Endothelial cell of umbilical vein (primary cell): Measurements from ENCODE around the gene SEMA4D. TPM values are rescaled to one million over a fixed set of nuclear protein-coding genes. Genes with fewer than 3 reads are reported as not detected.

Experiments used
- BruUV-seq: library from RNA; stranded (reverse); fragments of 400-500 nt; replicated peaks from 2 replicates; lab custom pipeline; 2021; lab: Mats Ljungman, UMichigan
- CTCF ChIA-PET: fragments of 300-600, 350-600 bp; sonication (Branson Sonifier 250); formaldehyde crosslinking; loops from one replicate; lab custom pipeline; 2021; ENCODE audit warnings: antibody characterized with exemption, inconsistent platforms; lab: Charles Lee
- POLR2A ChIA-PET: fragments of 300-600, 350-600 bp; sonication (Branson Sonifier 250); formaldehyde crosslinking; loops from one replicate; lab custom pipeline; 2021; ENCODE audit warnings: antibody characterized with exemption, inconsistent platforms; lab: Charles Lee
- DNase-seq: peaks from one replicate; pipeline ENCODE4 v3.0.0-alpha.2; 2011; ENCODE audit warnings: low read depth, low spot score
- FAIRE-seq: peaks from 2 replicates; lab custom pipeline; 2011; peaks lifted over from hg19 to GRCh38; lab: Jason Lieb, UNC
- H2AFZ ChIP-seq: 2 replicates; pipeline ENCODE4 v1.6.0; 2012; ENCODE audit warnings: low read depth, low read length, control low read depth, inconsistent platforms
- H3K27ac ChIP-seq: 2 replicates; pipeline ENCODE4 v1.5.1; 2011; ENCODE audit warnings: low read depth, mild to moderate bottlenecking, control low read depth, low read length, moderate library complexity; ENCODE audit not compliant: insufficient read depth
- H3K27me3 ChIP-seq, 2 experiments: 2 replicates each; pipeline versions ENCODE4 v1.6.0 to v1.6.1; 2011; ENCODE audit warnings: low read length in 2 of 2, mixed read lengths in 1 of 2; ENCODE audit not compliant: control insufficient read depth in 2 of 2, insufficient read depth in 2 of 2
- H3K36me3 ChIP-seq, 2 experiments: 2 replicates in 1 of 2; 3 replicates in 1 of 2; pipeline ENCODE4 v1.5.1; 2011; ENCODE audit warnings: low read length in 2 of 2, mild to moderate bottlenecking in 1 of 2, moderate library complexity in 1 of 2; ENCODE audit not compliant: control insufficient read depth in 2 of 2, insufficient read depth in 2 of 2; ENCODE audit errors: extremely low read depth in 1 of 2
- H3K4me1 ChIP-seq: 3 replicates; pipeline ENCODE4 v1.5.1; 2011; ENCODE audit warnings: mild to moderate bottlenecking, low read length; ENCODE audit not compliant: control insufficient read depth, insufficient read depth; ENCODE audit errors: extremely low read depth
- H3K4me2 ChIP-seq: 2 replicates; pipeline ENCODE4 v1.6.1; 2011; ENCODE audit warnings: low read length, control low read depth, mixed read lengths; ENCODE audit not compliant: insufficient read depth
- H3K4me3 ChIP-seq, 3 experiments: fragments of 200-600 bp in 1 of 3; sonication (generic), shearing (Covaris generic) in 1 of 3; replicated peaks in 1 of 3; 2 replicates each; pipeline ENCODE4 v1.5.1; 2011 to 2016; ENCODE audit warnings: control low read depth in 3 of 3, low read length in 3 of 3, mild to moderate bottlenecking in 2 of 3, inconsistent platforms in 1 of 3, low read depth in 1 of 3, moderate library complexity in 1 of 3; ENCODE audit not compliant: insufficient read depth in 1 of 3
- H3K79me2 ChIP-seq: 2 replicates; pipeline ENCODE4 v1.6.0; 2012; ENCODE audit warnings: low read length, inconsistent platforms; ENCODE audit not compliant: control insufficient read depth, insufficient read depth
- H3K9ac ChIP-seq: replicated peaks from 2 replicates; pipeline ENCODE3; 2011; ENCODE audit warnings: low read length, control low read depth; ENCODE audit not compliant: insufficient read depth; ENCODE audit errors: extremely low read depth
- H3K9me1 ChIP-seq: replicated peaks from 3 replicates; pipeline ENCODE4 v1.6.0; 2011; ENCODE audit warnings: mild to moderate bottlenecking, low read length; ENCODE audit not compliant: control insufficient read depth, insufficient read depth; ENCODE audit errors: extremely low read depth
- H3K9me3 ChIP-seq: replicated peaks from 2 replicates; pipeline ENCODE4 v1.5.1; 2012; ENCODE audit warnings: low read length, inconsistent platforms; ENCODE audit not compliant: control insufficient read depth, insufficient read depth
- H4K20me1 ChIP-seq: replicated peaks from 2 replicates; pipeline ENCODE3; 2011; ENCODE audit warnings: mild to moderate bottlenecking, low read length; ENCODE audit not compliant: control insufficient read depth, insufficient read depth; ENCODE audit errors: extremely low read depth
- EZH2 ChIP-seq: IDR thresholded peaks from 2 replicates; pipeline ENCODE4 v1.6.1; 2012; ENCODE audit warnings: borderline replicate concordance, low read depth, mild to moderate bottlenecking, moderate library complexity, low read length, inconsistent platforms; ENCODE audit not compliant: severe bottlenecking
- FOS ChIP-seq: IDR thresholded peaks from 2 replicates; pipeline ENCODE4 v1.6.1; 2011; ENCODE audit warnings: mild to moderate bottlenecking, low read length, moderate library complexity, borderline replicate concordance; ENCODE audit not compliant: insufficient read depth
- MAX ChIP-seq: IDR thresholded peaks from 2 replicates; pipeline ENCODE4 v1.6.1; 2011; ENCODE audit not compliant: insufficient read depth, insufficient read length
- MYC ChIP-seq: IDR thresholded peaks from one replicate; pipeline ENCODE4 v1.6.1; 2011; ENCODE audit warnings: mild to moderate bottlenecking, low read depth, low read length
- POLR2AphosphoS5 ChIP-seq: IDR thresholded peaks from 2 replicates; pipeline ENCODE4 v1.6.1; 2012; ENCODE audit warnings: low read depth, mild to moderate bottlenecking, control low read depth, low read length, moderate library complexity; ENCODE audit not compliant: insufficient read depth
- dilution Hi-C: fragments of 300-500 bp; cut with MboI; formaldehyde crosslinking; loops from one replicate; pipeline ENCODE4 v1.15.0; 2019; ENCODE audit warnings: low sequenced_read_pairs; ENCODE audit not compliant: extremely low pct_ligation_motif_present
- intact Hi-C: fragments of 100-400 bp; cut with micrococcal nuclease; formaldehyde crosslinking; loops from one replicate; pipeline ENCODE4 v1.10.0; 2022
- polyA plus RNA-seq, 4 experiments: library from polyadenylated mRNA; depleted of rRNA in 3 of 4; stranded (reverse) in 3 of 4; unstranded in 1 of 4; fragments of >200 nt; gene quantifications; 2 replicates each; pipeline versions ENCODE4 v1.2.1 to v1.2.3, GENCODE V29; 2011 to 2012; ENCODE audit warnings: missing spikeins in 1 of 4
- total RNA-seq: library from RNA; stranded (reverse); gene quantifications from 2 replicates; pipeline ENCODE4 v1.2.3, GENCODE V29; 2021
- TF ChIP-seq, protein P1 (sequence below), 2 donors: IDR thresholded peaks; 1 replicate in 1 of 2; 2 replicates in 1 of 2; pipeline ENCODE4 v1.5.1; 2011; ENCODE audit warnings: low read length in 2 of 2, mild to moderate bottlenecking in 2 of 2, moderate library complexity in 2 of 2, control low read depth in 1 of 2, inconsistent platforms in 1 of 2, low read depth in 1 of 2; ENCODE audit not compliant: insufficient read depth in 1 of 2; ENCODE audit errors: extremely low read depth in 1 of 2

The SEMA4D gene
- total and polyA plus RNA-seq, 2 donors (not counting 3 experiments of a cell fraction or from before 2014, with no cell fraction given): 3.9 to 15.7 TPM

GRCh38 chr9:89530726-89531125, 32.8 kb upstream of the SEMA4D start:
- no peak overlapping the region for H3K27ac ChIP-seq
- DNase-seq: no peak
- no peaks in the 10 kb centered on the region for H3K27me3 ChIP-seq
- no peaks in the 10 kb centered on the region for H3K9me1 ChIP-seq
- H4K20me1 ChIP-seq: no peaks in the 10 kb centered on the region
- H3K4me1 ChIP-seq: peaks cover 1% of the 10 kb centered on the region
- no TSS peak for BruUV-seq
- H3K36me3 ChIP-seq: no peaks in the 10 kb centered on the region
- H3K9ac ChIP-seq: no peak overlapping the region
- POLR2A ChIA-PET: no interaction called here
- no peaks in the 10 kb centered on the region for H3K9me3 ChIP-seq
- no peak overlapping the region for H3K4me2 ChIP-seq
- no peak for FAIRE-seq
- H3K4me3 ChIP-seq: no peak overlapping the region
- H3K79me2 ChIP-seq: no peaks in the 10 kb centered on the region
- dilution Hi-C loops (no loop called here), intact Hi-C loops (no loop called here)
- H2AFZ ChIP-seq: no peak overlapping the region
- CTCF ChIA-PET: no interaction called here
- TF ChIP-seq MYC: no peak
- TF ChIP-seq, protein P1, sequence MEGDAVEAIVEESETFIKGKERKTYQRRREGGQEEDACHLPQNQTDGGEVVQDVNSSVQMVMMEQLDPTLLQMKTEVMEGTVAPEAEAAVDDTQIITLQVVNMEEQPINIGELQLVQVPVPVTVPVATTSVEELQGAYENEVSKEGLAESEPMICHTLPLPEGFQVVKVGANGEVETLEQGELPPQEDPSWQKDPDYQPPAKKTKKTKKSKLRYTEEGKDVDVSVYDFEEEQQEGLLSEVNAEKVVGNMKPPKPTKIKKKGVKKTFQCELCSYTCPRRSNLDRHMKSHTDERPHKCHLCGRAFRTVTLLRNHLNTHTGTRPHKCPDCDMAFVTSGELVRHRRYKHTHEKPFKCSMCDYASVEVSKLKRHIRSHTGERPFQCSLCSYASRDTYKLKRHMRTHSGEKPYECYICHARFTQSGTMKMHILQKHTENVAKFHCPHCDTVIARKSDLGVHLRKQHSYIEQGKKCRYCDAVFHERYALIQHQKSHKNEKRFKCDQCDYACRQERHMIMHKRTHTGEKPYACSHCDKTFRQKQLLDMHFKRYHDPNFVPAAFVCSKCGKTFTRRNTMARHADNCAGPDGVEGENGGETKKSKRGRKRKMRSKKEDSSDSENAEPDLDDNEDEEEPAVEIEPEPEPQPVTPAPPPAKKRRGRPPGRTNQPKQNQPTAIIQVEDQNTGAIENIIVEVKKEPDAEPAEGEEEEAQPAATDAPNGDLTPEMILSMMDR (IDR thresholded peaks at IDR 0.05; ENCODE audit: extremely low read depth in 1 of 2, insufficient read depth in 1 of 2, low read depth in 1 of 2, low read length in 2 of 2): no peak
- no peak for TF ChIP-seq MAX
- TF ChIP-seq FOS: no peak
- TF ChIP-seq EZH2: no peak
- TF ChIP-seq POLR2AphosphoS5: no peak
